CD4-positive, alpha-beta T cell treated with Interleukin-12 subunit alpha and Interleukin-12 subunit beta, for 1 hour (primary cell): ENCODE measurements around the gene NXNL2.
A peak's percentile ranks its signal among the peaks of the same experiment; 100 is the strongest.

Experiments
- DNase-seq: peaks from one replicate; pipeline ENCODE4 v3.0.0-alpha.2; 2020

NXNL2 gene

DNA sequence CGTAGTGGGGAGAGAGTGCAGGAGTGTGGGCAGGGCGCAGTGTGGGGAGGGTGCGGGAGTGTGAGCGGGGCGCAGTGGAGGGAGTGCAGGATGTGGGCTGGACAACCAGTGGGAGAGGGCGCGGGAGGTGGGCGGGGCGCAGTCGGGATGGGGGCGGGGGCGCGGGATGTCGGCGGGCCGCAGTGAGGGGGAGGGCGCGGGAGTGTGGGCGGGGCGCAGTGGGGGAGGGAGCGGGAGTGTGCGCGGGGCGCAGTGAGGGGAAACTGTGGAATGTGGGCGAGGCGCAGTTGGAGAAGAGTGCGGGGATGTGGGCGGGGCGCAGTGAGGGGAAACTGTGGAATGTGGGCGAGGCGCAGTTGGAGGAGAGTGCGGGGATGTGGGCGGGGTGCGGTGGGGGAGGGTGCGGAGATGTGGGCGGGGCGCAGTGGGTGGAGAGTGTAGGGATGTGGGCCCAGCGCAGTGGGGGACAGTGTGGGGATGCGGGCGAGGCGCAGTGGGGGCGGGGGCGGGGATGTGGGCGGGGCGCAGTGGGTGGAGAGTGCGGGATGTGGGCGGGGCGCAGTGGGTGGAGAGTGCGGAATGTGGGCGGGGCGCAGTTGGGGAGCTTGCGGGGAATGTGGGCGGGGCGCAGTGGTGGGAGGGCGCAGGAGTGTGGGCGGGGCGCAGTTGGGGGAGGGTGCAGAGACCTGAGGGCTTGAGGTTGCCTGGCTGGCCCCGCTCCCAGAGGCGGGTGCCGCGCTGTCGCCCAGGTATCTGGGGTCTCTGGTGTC, at the start of gene NXNL2:
NXNL2 (plus strand) TSS at position 723 of the 770 bp plus-strand sequence. CDS start 257 bp downstream, outside the sequence.
- peak; percentile 44 for DNase-seq

DNA sequence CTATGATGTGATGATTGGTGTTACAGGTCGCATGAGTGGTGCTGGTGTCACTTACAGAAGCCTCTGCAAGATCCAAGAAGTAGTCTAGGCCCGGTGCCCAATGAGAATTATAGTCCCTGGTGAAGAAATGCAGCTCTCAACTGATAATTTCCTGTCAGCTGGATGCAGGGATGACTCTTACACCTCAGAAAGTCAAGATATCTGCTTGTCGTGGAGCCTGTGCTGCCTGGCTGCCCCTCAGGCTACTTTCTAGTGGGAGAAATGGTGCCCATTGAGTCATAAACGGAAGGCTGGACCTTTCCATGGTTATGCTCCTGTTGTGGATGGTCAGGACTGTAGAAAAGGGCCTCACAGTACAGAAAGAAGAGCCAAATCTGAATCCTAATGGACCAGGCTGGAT, 46.8 kb upstream of the NXNL2 start:
- DNase-seq: no peak

DNA sequence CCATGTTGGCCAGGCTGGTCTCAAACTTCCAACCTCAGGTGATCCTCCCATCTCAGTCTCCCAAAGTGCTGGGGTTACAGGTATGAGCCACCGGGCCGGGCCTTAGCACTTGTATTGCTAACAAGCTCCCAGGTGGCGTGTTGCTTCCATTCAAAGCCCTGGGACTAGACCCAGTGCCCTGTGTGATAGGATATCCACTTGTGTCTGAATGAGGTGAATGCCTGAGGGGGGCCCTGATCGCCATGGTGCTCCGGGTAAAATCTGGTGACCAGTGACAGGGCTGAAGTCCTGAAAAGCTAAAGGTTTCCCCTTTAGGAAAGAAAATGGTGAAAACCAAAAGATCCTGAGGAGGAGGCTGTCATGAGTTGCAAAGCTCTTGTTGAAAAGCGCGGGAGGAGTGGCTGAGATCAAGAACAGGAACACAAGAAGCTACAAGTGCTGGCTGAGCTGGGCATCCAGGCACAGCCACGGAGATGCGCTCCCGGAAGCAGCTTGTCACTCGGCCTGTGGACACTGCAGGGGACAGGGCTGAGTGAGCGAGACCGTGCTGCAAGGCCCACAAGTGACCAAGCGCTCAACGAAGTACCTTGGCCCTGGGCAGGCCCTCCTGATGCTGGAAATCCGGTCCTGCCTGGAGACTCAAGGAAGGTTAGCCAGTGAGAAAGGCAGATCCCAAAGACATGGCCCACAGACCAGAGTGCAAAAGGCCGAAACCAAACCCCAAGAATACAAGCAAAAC, 39.8 kb upstream of the NXNL2 start:
- DNase-seq: no peak

DNA sequence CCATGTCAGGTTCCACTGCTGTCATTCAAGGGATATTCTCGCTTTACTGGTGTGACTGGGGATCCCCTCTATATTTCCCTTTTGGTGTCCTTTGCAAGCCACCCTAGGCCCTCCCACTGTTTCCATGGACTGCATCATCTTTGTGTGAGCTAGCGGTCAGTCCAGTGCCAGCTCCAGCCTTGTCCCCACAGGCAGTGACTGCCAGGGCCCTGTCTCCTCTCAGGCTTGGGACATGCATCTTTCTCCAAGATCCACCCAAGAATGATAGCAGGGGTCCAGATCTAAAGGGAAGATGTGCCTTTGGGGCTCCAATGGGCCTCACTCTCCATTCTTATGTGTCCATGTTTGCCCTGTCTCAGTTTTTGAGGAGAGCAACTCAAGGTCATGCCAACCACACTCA, 37.8 kb upstream of the NXNL2 start:
- no peak for DNase-seq

DNA sequence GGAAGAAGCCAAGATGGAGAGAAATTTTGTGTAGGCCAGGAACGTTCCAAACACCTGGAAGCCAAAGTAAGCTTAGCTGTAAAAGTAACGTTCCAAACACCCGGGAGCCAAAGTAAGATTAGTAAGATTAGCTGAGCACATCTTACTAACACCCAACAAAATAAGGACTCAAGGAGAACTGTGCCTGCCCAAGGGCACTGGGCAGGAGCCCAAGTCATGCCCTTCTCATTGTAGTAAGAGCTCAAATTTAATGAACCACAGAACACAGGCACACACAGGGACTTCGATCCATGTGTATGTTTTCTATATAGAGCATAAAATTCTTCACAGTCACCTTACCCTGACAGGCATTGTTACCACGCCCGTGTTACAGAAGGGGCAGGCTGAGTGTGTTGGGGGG, 36.1 kb upstream of the NXNL2 start:
- DNase-seq: no peak

DNA sequence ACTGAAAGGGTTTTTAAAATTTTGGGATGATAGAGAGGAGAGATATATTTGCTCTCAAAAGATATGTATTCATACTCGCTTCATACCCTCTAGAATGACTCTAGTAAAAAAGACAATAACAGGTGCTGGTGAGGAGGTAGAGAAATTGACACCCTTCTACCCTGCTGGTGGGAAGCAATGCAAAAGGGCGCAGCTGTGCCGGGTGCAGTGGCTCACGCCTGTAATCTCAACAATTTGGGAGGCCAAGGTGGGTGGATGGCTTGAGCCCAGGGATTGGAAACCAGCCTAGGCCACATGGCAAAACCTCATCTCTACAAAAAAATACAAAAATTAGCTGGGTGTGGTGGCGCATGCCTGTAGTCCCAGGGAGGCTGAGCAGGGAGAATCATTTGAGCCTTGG, 33.9 kb upstream of the NXNL2 start:
- no peak for DNase-seq

DNA sequence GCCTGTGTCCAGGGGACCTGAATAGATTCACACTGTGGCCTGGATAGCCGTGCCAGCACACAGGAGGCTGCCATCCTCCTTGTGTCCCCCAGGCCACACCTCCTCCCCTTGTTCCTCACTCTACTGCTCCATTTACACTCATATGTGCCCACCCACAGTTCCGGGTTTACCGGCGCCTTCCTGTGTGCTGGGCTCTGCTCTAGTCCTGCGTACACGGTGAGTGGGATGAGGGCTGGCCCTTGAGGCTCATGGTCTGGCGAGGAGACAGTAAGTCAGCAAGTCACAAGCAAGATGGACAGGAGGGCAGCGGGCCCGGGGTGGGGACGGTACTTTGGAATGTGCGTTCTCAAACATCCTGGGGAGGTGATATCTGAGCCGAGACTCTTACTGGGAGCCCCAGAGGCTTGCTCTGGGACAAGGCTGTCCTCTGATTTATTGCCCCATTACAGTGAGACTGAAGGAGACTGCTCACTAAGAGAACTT, 32.4 kb upstream of the NXNL2 start:
- DNase-seq: no peak

DNA sequence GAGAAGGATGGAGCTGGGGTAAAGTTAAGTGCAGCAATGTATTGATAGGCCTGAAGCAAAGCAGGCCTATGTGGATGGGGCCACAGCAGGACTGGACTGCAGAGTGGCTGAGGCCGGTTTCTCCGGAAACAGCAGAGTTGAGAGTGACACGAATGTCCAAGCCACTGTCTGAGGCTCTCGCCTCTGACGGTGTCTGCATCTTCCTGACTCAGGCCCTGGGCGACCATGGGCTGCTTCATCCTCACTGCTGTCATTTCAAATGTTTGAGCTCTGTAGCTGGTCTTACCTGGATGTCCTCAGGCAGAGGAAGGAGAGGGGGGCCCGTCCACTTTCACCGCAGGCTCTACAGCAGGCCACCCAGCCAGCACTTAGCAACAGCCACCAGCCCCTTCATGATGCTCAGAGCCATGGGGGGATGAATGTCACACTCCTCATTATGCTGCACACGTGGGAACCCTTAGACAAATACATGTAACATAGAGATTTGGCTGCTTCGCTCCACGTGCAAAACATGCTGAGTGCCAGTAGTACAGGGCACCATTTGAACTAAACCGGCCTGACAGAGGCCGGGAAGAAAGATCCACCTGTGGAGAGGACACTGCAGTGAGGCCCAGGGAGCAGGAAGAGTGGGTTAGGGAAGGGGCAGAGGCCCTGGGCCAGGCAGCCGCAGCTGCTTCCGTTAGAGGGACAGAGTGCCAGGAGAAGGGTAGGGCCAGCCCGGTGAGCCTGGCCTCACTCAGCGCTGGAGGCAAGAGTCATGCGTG, 31.7 kb upstream of the NXNL2 start:
- DNase-seq: no peak

DNA sequence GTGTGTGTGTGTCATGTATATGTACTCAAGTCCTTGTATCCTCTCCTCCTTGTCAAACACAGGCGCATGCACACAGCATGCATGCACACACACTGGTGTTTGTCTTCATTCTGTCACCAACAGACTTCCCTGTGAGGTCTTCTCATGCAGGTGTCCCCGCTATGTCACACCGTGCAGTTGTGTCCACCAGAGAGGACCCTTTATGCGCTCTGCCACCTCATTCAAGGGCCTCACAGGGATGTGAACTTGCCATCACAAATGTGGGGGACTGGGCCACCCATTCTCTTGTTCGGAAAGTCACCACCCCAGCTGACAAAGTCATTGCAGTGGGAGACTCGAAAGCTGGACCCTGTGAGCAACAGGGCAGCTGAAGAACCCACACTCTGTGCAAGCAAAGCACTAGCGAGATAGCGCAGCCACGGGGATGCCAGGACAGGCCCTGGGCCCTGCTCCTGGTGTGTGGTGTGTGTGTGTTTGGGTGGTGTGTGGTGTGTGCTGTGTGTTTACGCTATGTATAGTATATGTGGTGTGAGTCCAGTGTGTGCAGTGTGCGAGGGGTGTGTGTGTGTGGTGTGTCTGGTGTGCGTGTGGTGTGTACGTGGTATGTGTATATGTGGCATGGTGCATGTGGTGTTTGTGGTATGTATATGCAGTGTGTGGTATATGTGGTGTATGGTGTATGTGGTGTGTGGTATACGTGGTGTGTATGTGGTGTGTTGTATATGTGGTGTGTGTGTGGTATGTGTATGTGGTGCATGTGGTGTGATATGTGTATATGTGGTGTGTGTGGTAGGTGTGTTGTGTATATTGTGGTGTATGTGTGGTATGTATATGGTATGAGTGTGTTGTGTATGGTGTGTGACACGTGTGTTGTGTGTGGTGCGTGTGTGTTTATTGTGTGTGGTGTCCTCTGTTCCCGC, 30.9 kb upstream of the NXNL2 start:
- DNase-seq: no peak

DNA sequence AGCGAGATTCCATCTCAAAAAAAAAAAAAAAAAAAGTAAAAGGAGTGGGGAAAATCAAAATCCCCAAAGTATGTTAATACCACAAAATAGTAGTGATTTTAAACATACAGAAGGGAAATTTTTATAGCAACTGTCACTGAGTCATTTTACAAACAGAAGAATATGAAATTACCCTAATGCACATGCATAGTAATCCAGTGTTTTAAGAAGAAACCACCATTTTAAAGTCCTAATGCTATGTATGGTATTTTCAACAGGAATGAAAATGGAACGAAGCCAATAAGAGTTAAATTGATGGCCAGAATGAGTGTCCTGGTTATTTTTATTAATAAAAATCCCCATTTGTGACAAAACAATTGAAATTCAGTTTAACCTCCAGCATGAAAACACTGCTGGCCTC, 26.7 kb upstream of the NXNL2 start:
- DNase-seq: no peak

DNA sequence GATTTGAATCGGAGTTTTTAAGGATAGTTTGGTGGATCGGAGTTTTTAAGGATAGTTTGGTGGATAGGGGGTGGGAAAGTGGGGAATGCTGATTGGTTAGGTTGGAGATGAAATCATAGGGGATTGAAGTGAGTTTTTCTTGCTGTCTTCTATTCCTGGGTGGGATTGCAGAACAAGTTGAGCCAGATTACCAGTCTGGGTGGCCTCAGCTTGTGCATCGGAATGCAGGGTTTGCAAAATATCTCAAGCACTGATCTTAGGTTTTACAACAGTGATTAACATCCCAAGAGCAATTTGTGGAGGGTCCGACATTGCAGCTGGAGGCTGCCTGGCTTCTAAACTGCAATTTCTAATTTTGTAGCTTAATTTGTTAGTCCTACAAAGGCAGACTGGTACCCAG, 23.1 kb upstream of the NXNL2 start:
- DNase-seq: no peak

DNA sequence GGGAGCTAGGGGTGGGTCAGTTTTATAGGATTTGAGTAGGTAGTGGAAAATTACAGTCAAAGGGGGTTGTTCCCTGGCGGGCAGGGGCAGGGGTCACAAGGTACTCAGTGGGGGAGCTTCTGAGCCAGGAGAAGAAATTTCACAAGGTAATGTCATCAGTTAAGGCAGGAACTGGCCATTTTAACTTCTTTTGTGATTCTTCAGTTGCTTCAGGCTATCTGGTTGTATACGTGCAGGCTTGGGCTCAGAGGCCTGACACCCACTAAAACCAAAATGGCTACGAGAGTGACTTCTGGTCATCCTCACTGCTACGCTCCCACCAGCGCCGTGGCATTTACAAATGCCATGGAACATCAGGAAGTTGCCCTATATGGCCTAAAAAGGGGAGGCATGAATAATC, 20.7 kb upstream of the NXNL2 start:
- no peak for DNase-seq

DNA sequence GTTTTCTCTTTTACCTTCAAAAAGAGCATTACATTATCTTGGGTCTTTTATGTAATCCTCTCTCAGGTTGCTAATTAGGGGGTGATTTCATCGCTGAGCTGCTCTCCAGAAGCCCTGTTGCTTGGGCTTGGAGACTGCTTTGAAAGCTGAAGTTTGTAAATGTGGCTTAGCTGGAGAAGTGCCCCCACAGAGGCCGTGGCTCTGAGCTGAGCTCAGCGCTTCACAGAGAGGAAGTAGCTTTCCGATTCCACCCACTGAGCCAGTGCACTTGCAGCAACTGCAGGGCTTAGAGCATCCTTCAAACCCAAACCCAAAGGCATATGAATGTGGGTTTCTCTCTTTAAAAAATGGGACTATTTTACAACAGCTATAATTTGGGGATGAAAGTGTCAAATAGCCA, 13.7 kb upstream of the NXNL2 start:
- DNase-seq: no peak

DNA sequence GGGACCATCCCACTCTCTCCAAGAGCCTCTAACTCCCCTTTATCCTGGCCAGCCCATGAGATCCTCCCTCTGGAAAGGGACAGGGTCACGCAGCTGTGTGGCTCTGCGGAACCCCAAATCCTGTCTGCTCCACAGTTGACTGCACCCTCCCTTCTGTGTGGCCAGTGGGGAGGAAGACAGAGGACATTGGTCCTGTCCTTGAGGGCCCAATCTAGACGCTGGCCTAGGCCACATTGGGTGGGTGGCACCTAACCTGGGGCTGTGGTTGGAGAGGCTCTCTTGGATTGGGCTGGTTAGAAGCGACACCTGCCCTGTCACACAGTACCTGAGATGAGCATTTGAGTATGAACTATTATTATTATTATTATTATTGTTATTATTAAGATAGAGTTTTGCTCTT, 12.6 kb upstream of the NXNL2 start:
- DNase-seq: no peak

DNA sequence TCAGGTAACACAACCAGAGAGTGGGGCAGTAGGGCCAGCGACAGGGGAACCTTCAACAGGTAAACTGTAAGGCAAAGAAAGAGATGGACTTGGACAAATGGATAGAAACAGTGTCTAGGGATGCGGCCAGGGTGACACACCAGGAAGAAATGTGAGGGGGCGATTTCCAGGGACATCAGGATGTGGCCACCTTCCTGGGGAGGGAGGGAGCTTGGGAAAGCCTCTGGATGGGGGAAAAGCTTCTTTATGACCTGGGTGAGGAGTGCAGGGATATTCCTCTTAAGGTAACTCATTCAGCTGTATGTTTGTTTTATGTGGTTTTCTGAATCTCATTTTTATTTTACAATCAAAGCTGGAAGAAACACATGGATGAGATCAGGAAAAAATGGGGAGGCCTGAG, 11.9 kb upstream of the NXNL2 start:
- DNase-seq: no peak

DNA sequence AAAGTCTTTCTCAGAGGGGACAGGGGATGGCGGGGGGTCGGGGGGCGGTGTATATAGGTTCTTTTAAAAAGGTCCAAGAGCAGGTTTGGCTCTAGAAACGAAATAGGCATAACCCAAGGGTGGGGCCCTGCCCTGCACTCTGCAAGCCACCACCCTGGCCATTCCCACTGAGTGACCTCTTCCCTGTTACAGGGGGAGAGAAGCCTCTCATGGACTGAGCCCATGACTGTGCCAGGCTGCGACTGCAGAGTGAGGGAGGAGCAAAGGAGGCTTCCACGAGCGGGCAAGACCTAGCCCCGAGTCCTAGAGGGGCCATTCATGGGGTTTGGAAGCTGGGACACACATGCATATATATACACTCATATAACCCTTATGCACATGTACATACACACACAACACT, 10.1 kb upstream of the NXNL2 start:
- DNase-seq: no peak

DNA sequence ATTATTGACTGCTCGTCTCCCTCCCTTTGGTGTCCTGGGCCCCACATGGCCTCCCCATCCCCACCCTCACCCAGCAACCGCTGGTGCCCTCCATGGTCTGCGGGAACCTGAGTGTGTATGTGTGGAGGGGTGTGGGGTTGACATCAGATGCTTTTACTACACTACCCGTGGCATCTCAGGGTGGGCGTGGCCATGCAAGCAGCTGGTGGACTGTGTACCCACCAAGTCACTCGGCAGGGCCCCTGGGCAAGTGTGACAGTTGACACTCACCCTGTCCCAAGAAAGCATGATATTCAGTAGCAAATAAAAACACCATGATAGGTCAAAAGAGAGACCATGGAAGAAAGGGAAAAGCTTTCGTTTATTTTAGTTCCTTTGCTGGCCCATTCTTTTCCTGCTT, 7.4 kb upstream of the NXNL2 start:
- no peak for DNase-seq

DNA sequence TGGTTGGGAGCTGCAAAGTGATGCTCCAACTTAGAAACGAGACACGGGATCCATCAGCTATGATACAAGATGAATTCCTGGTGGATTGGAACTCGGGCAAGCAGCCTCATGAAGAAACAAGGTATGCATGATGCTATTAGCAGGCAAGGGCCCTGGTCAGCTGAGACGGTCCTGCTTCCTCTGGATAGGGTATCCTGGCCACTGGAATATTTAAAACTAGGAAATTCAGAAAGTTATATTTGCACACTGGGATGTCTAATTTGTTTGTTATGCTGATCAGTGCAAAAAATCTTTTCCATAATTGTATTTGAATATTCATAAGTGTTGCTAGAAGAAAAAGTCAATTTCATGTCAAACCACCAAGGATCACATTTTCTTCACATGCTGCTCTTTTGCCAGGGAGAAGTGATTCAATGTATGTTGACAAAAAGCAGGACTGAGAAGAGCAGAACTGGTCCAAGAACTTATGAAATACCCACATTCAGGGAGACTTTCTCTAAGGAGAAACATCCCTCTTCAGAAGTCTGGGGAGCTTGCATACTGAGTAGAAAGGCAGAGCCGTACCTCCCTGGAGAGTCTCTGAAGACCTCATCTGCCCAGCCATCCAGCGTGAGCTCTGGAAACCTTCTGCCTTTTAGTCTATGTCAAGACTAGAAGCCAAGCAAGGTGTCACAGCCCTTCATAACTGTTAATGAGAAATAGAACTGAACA, 6.7 kb upstream of the NXNL2 start:
- DNase-seq: no peak

DNA sequence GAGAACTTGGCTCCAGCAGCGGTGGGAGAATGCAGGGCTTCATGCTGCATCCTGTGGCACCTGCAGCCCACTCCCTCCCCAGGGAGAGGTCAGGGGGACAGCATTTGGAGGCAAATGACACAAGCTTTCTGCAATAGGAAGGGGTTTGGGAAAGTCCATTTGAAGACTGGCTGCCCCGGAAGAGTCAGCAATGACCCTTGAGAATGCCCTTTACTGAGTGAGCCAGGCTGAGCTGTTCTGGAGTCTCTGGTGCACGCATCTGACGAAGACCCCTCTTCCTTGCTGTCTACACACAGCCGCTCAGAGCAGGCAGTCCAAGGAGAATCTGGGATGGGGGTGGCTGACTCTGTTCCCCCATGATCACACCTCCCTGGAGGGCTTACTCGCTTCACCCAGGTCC, 5.5 kb upstream of the NXNL2 start:
- no peak for DNase-seq

DNA sequence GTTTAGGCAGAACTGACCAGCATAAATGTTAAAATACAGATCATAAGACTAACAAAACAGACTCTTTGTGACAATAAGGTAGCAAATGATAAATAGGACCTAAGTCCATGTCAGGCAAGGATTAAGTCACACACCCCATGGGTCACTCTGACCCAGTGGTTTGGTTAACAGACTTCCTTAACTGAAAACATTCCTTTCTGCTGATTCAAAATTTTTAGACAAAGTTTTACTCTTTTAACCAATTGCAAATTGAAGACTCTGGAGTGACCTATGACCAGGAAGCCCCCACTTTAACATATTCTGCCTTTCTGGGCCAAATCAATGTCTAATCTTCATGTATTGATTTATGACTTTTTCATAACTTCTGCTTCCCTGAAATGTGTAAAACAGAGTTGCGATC, 4.9 kb upstream of the NXNL2 start:
- DNase-seq: no peak

DNA sequence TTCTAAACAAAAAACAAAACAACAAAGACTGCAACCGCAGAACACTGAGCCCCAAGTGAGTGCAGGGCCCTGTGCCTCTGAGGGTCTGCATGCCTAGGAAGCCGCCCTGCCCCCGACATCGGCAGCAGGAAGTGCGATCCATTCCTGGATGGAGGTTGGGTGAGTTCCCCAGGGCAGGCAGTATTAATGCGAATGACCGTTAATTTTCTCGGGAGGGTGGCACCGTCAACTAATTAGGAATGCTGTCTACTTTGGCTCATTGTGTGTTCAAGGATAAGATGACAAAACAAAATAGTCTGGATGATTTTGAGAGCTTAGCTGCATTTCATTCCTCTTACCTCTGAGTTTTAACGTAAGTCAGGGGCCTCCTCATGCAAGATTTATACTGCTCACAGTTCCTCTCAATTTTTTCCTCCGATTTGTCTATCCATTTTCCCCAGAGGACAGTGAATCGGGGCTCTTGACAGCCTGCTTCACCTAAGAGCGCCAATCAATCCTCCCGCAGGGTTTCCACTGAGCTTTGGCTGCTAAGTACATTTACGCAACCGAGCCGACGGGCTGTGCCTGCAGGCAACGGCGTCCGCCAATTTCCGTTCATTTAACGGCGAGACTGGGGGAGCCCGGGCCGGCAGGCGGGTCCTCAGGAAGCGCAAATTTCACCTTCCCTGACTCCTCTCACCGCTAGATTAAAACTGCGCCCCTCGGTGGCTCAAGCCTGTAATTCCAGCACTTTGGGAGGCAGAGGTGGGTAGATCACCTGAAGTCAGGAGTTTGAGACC, 2.9 kb upstream of the NXNL2 start:
- DNase-seq: no peak
